HG02759 (cell line): ENCODE results near the gene SKAP1.
"Not testable (repeated sequence)": the region's sequence is repeated elsewhere in the genome, so short reads cannot be mapped to it uniquely, and the experiment has no call there.

Experiments
- ATAC-seq: cut with Tn5 transposase; IDR thresholded peaks from one replicate; pipeline ENCODE4 v1.9.1; 2021; ENCODE audit warnings: mild to moderate bottlenecking, moderate library complexity; ENCODE audit not compliant: unreplicated experiment

The SKAP1 gene

DNA sequence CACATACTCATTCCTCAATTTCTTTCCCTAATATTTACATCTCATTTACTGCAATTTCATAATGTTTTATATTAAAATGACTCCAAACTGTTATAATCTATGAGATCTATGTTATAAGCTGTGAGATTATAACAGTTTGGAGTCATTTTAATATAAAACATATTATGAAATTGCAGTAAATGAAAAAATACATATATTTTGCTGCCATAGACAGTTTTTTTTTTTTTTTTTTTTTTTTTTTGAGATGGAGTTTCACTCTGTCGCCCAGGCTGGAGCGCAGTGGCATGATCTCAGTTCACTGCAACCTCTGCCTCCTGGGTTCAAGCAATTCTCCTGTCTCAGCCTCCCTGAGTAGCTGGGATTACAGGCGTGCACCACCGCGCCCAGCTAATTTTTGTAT lies 180.0 kb downstream of the SKAP1 start:
- not testable (repeated sequence) for ATAC-seq

- ATAC-seq, result no peak
Measured at GRCh38 chr17:48247603-48248002, 182.4 kb downstream of the SKAP1 start.

- ATAC-seq, result no peak
Measured at GRCh38 chr17:48247038-48247437, 183.0 kb downstream of the SKAP1 start.

- no peak for ATAC-seq
Measured at GRCh38 chr17:48246612-48247011, 183.4 kb downstream of the SKAP1 start.

GRCh38 chr17:48245465-48246033 lies 184.5 kb downstream of the SKAP1 start:
- not testable (repeated sequence) for ATAC-seq

- no peak for ATAC-seq
Measured at GRCh38 chr17:48244814-48245213, 185.2 kb downstream of the SKAP1 start.

- ATAC-seq, result no peak
Measured at GRCh38 chr17:48244121-48244711, 185.8 kb downstream of the SKAP1 start.

GRCh38 chr17:48241770-48242497 lies 188.1 kb downstream of the SKAP1 start:
- ATAC-seq, result no peak

DNA sequence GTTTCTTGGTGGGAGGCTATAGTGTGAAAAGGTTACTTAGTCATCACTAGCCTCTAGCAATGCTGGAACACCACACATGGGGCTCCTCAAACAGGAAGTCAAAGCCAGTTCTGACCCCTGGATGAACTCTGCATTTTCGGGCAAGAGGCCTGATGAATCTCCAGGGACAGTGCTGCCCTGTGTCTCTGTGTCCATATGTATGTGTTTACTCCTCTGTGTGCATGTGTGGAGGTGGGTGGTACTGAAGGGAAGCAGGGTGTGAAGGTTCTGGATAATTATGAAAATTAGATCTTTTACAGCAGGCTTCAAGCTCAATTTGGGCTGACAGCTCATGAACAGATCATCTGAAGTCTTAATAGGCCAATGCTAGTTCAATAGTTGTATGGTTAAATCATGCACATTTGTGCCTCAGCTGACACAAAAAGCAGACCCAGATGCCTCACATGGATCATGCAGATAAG lies 188.9 kb downstream of the SKAP1 start:
- peak; percentile 95 for ATAC-seq

- no peak for ATAC-seq
Measured at GRCh38 chr17:48240562-48241130, 189.4 kb downstream of the SKAP1 start.

GRCh38 chr17:48240122-48240521 lies 189.9 kb downstream of the SKAP1 start:
- no peak for ATAC-seq

DNA sequence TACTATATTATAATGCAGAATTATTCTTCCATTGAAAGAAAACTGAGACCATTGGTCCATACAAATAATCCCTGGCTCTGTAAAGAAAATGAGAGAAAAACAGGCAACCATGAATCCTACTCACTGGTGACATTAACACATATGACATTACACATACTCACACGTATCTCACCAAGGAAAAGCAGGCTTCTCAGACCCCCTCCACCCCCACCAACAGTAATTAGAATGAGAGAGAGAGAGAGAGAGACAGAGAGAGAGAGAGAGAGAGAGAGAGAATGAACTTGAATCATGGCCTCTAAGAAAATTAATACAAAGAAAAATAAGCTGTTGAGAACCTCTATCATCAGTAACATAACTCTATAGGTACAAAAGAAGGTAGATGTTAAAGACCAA lies 190.4 kb downstream of the SKAP1 start:
- ATAC-seq, result no peak

DNA sequence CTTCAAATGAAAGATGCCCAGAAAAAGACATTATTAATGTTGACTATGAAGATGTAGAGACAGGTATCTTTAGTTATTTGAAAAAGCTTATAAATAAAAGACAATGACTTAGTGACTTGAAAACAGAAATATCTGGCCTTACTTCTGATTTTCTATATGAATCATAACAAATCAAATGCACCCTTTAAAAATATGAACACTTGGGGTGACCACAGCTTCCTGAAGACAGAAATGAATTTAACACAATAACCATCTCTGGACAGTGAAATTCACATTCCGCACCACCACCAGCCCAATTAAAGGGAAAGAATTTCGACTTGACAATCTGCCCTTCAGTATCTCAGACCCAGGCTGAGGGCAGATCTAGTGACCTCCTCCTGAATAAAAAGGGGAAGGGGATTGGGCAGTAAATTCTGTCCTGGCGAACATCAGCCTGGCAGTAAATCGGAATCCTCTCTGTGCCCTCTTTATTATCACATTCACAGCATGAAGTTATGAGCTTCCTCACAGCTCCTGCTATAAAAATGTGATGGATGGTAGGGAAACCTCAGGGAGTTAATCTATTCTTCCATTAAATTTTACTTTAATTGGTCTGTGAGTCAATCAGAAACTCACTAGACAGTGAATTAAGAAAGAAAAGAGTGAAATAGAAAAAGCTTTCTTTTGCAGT lies 190.9 kb downstream of the SKAP1 start:
- ATAC-seq, result no peak

DNA sequence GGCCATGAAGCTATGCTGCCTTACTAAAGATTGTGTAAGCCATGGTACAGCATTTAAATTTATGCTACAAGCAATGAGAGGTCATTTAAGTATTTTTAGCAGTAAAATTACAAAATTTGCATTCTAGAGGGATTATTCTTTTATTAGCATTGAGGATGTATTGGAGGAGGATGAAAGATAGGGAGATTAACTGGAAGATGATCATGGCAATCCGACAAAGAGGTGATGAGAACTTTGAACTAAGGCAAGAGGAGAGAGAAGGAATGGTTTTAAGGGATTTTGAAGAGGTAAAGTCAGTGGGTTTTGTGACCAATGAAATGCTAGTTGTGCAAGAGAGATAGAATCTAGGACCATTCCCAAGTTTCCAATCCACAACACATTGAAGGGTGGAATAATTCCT lies 192.6 kb downstream of the SKAP1 start:
- no peak for ATAC-seq

GRCh38 chr17:48236681-48237134 lies 193.3 kb downstream of the SKAP1 start:
- no peak for ATAC-seq

- ATAC-seq, result no peak
Measured at GRCh38 chr17:48234922-48235321, 195.1 kb downstream of the SKAP1 start.

DNA sequence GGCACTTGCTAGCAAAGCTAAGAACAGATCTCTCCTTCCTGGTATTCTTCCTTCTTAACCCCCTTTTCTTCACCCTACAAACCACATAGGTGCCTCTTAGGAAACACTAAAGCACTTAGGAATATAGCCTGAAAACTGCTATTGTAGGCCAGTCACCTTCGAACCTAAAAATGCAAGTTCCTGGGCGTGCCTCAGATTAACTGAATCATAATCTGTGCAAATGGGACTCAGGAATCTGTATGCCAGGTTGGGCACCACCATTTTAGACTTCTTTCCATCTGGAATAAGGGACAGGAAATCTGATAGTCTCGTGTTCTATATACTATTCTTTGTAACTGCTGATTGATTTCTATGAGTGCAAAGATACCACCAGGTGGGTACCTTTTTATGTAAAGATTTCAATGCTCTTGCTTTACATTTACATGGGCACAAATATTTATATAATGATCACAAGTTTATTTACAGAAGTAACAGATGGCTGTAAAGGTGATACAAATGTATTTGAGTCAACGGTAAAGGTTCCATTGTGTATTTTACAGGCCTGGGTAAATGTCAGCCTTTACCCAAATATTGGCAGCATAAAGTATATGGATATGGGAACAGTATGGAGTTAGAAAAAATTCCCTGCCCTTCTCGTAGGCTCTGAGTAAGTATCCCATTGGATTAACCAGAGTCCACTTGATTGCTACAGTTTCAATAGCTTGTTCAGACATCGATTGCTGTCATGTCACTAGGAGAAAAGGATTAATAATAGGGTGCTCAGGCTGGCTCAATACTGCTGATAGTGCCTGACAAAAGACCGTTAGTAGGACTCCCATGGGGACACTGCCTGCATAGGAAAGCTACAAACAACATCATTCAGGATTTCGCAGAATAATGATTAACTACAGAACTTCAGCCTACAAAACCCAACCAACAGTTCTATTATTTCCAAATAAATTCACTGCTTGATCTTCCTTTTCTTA lies 197.7 kb downstream of the SKAP1 start:
- no peak for ATAC-seq

GRCh38 chr17:48229936-48230335 lies 200.1 kb downstream of the SKAP1 start:
- ATAC-seq, result no peak

GRCh38 chr17:48228720-48229119 lies 201.3 kb downstream of the SKAP1 start:
- no peak for ATAC-seq
